Neural progenitor cell (in vitro differentiated cells): ENCODE measurements around the gene EBP.

Experiments used
- CTCF ChIP-seq: fragments of 200-600 bp; sonication (generic); IDR thresholded peaks from 2 replicates; pipeline ENCODE4 v1.5.1; 2017; ENCODE audit warnings: antibody characterized with exemption, mild to moderate bottlenecking
- EZH2phosphoT487 ChIP-seq: fragments of 200-600 bp; sonication (generic); IDR thresholded peaks from 2 replicates; pipeline ENCODE4 v1.6.1; 2017; ENCODE audit warnings: antibody characterized with exemption

- TF ChIP-seq CTCF (no peak), EZH2phosphoT487 (no peak)
These were observed at the start of gene EBP for GRCh38 chrX:48521353-48522243.
